Left renal pelvis (tissue), 4 donors: Measurements from ENCODE around the gene CMYA5. TPM values are rescaled to one million over a fixed set of nuclear protein-coding genes. Genes with fewer than 3 reads are reported as not detected.

Source experiments
- DNase-seq, 4 donors: peaks; one replicate each; pipeline ENCODE4 v3.0.0-alpha.2; 2013; ENCODE audit warnings: low read depth in 4 of 4, low spot score in 3 of 4
- polyA plus RNA-seq, 4 donors: library from polyadenylated mRNA; unstranded; fragments of 120-200 nt; gene quantifications; one replicate each; pipeline ENCODE4 v1.2.1, GENCODE V29; 2013; ENCODE audit not compliant: insufficient read length in 4 of 4

CMYA5 gene
- polyA plus RNA-seq, 4 donors = 8.4 to 20.6 (median 18.7) TPM

DNA sequence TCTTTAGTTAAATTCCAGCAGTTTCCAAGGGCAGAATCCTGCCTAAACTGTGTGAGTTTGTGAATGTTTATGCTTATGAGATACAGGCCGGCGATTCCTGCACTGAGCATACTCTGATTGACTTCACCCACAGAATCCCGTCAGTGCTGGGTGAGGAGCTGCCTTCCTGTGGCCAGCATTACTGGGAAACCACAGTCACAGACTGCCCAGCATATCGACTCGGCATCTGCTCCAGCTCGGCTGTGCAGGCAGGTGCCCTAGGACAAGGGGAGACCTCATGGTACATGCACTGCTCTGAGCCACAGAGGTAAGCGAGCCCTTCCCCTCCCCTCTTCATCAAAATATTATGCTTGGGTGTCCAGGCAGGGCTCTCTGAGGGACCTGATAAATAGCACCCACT, 103.7 kb downstream of the CMYA5 start:
- no peak for DNase-seq

DNA sequence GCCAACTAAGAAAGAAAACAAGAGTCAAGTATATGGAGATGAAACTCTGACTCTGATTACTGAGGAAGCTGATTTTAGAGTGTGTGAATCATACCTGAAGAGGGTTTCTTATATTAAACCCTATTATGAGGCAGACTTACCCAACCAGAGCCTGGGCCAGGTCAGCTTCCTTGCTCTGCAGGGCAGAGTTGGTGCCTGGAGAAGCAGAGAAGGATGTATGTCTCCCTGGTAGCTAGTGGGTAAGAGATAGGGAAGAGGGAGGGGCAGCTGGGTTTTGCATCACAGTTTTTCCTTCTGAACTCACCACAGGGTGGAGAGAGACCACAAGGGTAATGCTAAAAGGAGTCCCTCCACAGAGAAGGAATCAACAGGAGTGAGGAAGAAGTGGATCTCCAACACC, 104.1 kb downstream of the CMYA5 start:
- no peak for DNase-seq

DNA sequence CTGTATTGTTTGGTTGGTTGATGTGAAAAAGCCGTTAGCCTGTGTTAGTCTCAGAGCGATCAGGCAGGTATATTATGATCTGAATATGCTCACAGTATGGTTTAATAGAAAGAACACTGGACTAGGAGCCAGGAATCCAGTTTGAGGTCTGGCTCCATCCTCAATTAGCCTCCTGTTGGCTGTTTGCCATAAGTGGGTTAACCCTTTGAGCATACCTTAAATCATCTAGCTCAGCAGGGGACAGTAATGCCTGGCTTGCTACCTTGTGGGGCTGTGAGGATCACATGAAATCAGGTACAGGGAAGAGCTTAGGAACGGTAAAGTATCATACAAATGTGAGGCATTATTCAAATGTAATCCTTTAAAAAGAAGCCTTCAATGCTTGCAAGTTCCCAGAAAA, 104.7 kb downstream of the CMYA5 start:
- no peak for DNase-seq

DNA sequence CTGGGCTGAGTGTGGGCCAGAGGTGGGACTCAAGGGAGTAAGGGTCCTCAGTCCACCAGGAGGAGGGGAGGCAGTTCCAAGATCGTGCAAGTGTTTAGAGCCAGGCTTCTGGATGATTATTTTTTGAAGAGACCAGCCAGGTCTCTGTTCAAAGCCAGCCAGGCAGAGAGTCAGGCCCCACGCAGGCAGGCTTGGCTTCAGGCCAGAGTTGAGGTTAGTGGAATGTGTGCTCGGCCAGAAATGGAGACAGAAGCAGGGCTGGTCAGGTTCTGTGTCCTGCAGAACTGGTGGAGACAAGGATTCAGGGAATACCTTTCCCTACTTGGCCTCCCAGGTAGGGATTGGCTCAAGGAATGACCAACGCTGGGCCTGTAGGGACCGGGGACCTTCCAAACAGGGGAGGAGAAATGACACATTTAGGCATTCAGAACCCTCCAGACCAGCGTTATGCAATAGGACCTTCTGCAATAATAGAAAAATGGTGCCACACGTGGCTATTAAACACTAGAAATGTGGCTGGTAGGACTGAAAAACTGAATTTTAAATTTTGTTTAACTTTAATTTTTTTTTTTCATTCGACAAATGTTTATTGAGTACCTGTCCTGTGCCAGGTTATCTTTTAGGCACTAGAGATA, 106.2 kb downstream of the CMYA5 start:
- no peak for DNase-seq

DNA sequence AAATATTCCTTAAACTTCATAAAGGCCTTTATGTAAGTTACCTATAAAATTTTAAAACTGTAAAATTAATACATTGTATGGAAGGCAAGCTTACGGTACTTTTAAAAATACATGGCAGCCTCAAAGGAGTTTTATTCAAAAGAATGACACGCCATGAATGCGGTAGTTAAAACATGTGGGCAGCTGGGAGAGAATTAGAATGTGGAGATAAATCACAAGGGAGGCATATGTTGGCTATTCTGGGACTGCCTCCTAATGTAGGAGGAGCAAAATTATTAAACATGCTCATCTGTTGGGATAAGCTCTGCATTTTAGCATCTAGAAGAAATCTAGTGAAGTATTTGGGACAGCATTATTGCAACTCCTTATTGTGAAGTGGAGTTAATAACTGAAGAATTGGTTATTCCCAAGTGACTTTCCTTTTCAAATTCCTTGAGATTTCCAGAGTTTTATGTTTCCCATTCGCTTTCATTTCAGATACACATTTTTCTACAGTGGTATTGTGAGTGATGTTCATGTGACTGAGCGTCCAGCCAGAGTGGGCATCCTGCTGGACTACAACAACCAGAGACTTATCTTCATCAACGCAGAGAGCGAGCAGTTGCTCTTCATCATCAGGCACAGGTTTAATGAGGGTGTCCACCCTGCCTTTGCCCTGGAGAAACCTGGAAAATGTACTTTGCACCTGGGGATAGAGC, 109.4 kb downstream of the CMYA5 start:
- DNase-seq = no peak

DNA sequence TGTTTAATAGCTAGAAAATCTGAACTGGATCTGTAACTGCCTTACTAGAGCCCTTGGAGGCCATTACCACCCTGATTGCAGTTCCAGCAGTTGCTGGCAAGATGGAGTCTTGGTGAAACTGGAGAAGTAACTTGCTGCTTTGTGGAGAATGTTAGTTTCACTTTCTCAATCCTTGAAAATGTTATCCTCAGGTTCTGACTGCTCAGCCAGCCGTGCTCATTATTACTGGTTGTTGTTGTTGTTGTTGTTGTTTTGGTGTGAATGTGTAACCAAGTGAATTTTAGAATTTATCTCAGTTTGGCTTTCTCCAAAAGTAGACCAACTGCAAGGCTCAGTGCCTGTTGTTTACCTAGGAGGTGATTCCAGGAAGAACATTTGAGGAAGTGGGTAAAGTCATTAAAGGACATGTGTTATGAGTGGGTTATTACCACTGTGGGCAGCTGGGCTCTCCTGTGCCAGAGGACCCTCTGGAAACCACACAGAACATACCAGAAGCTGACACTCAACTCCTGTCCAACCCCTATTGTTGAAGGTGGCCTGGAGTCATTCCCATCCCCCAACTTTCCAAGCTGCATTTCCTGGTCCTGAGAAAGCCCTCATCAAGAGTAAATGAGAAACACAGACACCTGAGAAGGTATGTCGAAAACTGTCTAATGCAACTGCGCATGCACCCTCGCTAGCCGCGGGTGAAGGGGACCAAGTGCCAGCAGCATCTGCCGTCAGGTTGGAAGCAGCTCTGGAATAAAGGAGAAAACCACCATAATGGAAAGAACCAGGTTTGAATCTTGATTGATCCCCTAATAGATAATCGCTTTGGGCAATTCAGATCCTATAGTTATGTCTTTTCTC, 111.6 kb downstream of the CMYA5 start:
- no peak for DNase-seq

DNA sequence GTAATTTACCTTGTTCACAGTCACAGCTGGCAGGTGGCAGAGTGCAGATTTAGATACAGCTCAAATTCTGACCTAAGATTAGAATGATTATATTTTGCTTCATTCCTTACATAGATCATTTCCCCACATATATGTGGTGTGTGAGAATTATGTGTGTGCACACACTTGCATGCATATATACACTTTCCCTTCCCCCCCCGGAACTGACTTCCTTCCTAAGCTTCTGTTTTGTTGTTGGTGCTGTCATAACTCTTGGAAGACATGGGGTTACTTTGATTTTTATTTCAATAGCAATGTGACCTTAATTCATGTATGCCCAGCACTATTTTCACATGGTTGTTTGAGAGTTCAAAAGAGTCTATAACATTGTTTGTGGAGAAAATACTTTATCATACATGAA, 112.8 kb downstream of the CMYA5 start:
- no peak for DNase-seq

DNA sequence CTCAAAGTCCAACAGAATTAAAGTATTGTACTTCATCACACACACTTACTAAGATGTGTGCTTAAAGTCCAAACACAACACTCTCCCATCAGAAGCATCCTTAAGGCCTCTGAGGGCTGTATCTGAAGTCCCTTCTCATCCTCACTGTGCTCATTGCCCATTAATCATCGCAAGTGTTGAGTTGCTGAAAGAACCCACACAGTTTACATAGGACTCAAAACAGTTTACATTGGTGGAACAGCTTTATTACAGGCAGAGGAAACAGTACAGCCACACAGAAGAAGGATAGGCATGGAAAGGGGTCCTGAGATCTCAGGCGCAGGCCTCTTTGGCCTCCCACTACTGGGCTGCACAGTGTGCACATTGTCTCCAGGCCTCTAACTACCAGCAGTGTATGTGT, 113.4 kb downstream of the CMYA5 start:
- DNase-seq = no peak

DNA sequence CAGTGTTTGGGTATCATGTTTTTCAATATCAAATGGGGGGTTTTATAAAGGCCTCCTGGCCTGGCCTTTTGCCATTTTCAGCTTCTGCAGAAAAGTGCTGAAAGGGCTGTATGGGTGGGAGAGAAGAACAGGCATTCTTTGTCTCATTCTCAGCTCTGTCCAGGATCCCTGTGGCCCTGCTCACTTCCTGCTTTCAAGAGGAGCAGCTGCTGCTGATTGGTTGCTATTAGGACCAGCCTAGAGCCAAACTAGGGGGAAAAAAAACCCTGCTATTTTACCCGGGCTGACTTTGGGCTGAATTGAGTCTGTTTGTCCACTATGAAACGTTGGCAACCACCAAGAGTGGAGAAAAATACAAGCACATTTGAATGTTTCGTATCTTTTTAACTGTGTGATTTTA, 117.1 kb downstream of the CMYA5 start:
- DNase-seq = no peak

DNA sequence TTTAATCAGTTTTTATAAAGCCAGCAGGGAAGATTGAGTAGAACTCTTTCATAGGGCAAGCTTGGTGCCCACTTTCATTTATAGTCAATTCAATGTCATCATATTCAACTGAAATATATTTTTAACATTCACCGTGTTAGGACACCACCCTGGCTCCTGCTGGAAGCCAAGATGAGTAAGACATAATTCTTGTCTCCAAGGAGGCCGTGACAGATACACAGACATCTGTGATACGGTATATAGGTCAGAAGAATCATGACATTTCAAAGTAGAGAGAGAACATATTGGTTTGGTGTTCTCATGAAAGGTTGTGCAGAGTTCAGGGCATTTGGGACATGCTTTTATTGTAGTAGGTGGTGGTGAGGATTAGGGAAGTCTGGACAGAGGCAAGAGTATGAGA, 120.1 kb downstream of the CMYA5 start:
- no peak for DNase-seq

DNA sequence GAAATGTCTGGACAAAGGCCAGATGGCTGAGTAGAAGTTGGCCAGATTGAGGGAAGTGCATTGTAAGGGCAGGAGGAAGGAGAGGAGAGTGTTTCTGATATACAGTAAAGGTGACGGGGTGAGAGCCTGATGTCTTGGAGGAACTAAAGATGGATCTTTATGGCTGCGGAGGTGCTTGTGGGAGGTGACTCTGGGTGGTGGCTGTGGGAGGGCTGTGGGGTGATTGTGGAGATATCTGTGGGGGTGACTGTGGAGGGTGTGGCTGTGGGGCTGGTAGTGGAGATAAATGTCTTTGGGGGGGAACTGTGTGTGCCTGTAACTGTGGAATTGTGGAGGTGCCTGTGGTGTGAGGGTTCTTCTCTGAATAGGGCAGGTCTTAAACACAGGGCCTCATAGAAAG, 121.4 kb downstream of the CMYA5 start:
- no peak for DNase-seq

DNA sequence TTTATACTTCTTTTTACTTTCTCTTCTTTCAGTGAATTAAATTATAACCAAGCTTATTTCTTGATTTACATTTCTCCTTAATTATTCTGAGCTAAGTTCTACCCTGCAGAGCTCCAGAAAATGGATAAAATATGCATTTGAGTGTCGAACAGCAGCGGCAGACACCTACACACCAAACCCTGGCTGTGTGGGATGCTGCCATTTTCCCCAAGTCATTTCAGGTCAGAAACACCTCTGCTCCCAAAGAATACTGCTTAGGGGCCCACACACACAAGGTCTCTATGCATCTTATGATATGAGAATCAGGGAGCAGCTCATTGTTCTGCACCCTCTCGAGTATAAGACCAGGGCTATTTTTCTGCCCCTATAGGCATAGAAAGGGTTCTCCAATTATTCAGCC, 122.3 kb downstream of the CMYA5 start:
- DNase-seq = no peak

DNA sequence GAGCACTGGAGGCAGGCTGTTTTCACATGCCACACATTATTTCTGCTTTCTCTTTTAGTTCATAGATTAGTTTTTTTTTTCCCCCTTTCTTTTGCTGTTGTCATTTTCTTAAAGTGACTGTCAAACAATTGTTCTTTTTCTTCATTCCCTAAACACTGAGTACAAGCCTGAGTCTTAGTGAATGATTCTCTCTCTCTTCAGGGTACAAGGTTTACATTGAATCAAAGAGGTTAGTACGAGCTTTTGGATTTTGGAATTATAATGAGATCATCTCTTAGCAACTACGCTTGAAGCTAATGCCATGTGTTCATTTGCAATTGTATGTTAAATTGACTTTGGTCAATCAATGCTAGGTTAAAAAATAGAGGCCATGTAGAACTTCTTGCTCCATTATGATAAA, 125.1 kb downstream of the CMYA5 start:
- DNase-seq = no peak

DNA sequence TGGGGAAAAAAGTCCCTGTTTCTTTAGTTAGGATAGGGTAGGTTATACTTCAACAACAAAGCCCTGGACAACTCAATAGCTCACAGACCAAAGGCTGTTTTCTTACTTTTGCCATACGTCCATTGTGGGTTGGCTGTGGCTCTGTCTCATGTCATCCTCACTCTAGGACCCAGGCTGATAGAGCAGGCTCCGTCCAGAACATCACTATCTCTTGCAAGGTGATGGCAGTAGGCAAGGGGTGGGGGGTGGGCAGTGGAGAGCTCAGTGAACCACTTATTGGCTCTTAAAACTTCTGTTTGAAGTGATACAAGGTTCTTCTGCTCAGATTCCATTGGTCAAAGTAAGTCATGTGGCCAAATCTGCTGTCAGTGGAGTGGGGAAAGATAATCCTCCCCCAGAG, 126.4 kb downstream of the CMYA5 start:
- no peak for DNase-seq

DNA sequence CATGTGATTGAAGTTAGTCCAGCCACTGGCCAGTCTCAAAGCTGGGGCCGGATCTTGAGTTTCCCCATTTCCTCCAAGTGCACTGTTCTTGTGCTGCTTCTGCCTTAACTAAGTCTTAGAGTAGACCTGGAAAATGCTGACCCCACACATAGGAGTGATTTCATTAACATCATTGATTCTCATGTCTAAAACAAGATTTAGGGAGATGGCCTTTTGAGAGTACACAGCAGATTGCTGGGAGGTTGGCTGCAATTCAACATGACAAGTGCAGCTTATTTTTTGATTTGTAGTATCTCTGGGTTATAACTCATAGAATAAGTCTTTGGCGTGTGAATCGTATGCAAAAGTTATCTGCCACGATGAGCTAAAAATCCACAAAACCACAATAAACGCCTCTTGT, 131.0 kb downstream of the CMYA5 start:
- no peak for DNase-seq

DNA sequence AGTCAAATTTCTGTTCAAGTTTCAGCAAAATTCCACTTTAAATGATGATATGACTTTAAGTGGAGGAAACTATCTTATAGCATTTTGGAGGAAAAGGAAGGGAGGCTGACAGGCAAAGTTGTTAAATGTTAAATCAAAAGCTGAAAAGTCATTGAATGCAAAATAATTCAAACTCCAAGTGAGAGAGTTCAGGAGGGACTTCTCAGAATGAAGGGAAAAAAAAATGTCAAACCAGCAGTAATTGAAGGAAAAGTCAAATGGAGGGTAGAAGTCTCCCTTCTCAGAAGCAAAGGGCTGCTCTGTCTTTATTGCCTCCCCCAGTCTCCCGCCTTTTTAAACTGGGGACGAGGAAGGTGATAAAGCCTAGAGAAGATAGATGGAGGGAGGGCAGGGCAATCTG, 134.8 kb downstream of the CMYA5 start:
- DNase-seq = no peak

DNA sequence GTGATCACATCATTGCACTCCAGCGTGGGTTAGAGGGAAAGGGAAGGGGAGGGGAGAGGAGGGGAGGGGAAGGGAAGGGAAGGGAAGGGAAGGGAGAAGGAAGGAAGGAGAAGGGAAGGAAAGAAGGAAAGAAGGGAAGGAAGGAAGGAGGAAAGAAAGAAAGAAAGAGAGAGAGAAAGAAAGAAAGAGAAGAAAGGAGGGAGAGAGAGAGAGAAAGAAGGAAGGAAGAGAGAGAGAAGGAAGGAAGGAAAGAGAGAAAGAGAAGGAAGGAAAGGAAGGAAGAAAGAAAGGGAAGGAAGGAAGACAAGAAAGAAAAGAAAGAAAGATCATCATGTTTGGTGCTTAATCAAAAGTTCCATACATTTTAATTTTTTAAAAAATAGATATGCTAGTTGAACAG, 136.2 kb downstream of the CMYA5 start:
- no peak for DNase-seq

DNA sequence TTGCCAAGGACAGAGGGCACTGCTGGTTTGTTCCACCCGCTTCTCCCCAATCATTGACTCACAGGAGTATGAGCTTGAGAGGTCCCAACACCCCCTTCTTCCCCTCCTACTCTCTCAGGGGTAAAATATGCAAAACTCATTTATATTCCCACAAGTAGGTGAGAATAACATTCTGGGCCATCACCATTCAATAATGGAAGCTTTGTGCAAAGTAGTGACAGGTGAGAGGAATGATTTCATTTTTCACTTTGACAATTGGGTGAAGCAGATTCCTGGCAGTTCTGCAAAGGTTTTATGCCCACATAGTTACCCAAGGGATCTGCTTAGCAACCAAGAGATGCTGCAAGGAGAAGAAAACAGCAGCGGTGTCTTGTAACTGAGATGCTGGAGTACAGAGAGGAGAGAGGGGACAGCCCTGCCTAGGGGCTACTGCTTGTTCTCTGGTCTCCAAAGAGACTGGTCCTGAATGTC, 137.6 kb downstream of the CMYA5 start:
- DNase-seq = no peak

DNA sequence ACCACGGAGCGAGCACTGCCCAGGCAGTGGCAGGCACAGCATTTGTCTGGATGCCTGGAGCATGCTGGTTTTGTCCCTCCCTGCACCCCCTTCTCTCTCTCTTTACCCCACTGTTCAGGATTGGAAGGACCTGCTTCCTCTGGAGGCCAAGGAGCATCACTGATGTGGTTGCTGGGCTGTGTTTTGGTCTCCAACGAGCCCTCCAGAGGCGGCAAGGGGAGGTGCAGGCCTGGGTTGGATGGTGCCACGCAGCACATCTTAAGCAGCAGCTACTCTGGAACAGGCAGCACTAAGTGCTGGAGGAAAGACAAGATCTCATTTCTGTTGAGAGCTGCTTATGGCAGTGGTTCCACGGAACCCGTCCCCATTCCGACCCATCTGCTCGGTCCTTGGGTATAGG, 139.6 kb downstream of the CMYA5 start:
- DNase-seq = no peak

DNA sequence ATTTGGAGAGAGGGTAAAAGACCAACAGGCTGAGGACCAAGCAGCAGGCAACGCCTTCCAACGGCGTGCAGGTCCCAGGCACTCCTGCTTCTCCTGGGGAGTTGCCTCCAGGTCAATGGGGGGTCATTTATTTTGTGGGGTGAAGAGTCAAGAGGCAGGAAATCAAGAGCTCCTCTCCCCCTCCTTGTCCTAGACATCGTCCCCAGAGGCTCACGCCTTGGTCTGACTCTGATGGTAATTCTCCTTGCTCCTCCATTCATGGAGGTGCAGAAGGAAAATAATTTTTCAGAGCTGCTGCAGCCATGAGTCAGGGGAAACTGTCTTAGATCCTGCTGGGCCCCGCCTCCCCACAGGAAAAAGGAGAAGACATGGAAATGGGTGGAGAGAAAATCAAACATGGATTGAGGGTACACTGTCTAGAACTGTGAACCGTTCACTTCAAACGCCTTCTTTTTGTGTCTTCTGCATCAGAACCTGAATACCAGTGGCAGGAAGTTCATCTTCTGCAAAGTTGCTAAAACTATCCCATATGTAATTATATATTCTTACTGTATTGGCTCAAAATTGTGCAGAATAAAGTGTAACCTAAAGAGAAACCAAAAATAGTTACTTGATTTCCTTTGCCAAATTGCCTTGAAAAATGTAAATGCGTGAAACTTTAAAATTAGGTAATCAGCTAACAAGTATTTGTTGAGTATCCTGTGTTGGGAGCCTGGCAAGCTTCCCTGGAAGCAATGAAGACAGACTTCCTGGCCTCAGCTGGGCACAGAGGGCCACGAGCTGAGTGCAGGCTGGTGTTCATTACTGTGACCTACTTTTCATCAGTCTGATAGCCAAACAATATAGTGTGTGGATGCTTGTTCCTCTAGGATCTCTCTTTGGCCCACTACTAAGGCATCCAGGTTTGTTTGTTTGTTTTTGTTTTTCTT, 142.0 kb downstream of the CMYA5 start:
- no peak for DNase-seq

DNA sequence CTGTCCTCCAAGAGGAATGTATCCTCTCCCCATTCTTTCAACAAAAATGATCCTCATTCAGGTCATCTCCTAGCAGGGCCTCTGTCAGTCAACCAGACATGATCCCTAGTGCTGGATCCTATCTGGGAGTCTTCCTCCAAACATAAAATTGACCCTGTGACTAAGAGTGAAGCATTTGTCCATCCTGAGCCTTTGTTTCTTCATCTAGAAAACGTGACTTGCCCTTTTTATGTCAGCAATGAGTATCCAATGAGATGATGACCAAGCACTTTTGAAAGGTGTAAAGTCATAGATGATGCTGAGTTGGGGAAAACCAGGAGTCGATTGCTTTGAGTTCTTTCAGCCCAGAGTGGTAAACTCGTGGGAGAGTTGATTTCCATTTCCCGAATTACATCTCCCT, 143.3 kb downstream of the CMYA5 start:
- no peak for DNase-seq
